GM21737 (cell line): ENCODE results near the gene RAB13.
"Not testable (repeated sequence)": the region's sequence is repeated elsewhere in the genome, so short reads cannot be mapped to it uniquely, and the experiment has no call there.

Source experiments
- ATAC-seq: cut with Tn5 transposase; IDR thresholded peaks from one replicate; pipeline ENCODE4 v1.9.1; 2021; ENCODE audit warnings: mild to moderate bottlenecking, moderate library complexity; ENCODE audit not compliant: unreplicated experiment

The RAB13 gene

DNA sequence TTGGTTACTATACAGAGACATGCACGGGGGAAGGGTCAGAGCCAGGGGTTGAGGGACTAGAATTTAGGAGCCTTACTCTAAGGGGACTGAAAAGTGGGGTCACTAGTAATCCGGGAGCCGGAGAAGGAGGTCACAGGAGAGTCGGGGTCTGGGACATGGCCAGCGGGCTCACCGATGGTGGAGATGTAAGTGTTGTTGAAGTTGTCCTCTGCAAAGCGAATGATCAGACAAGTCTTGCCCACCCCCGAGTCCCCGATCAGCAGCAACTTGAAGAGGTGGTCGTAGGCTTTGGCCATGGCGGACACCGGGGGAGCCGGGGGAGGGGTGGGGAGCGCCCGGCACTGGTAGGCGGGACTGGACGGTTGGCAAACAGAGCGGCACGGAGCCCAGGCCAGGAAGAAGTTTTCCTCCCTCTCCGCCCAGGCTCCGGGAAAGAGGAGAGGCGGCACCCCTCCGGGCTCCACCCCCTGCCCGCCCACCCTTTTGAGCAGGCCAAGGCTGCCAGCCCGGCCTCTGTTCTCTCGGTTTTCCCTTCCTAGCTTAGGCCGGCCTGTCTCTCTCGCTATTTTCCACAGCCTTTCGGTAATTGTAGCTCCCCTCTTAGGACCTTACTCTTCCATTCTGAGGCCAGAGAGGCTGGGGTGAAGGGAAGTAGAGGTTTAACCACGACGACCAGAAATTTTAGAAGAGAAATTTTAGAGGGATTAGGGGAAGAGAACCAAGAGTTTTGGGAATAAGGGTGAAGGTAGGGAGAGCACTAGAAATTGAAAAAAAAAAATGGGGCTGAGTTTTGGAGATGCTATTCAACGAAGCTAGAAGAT is at the start of gene RAB13:
Gene RAB13 (minus strand): TSS at position 399 of the 821 bp plus-strand sequence. CDS start 103 bp downstream, at position 296.
- ATAC-seq = no peak

DNA sequence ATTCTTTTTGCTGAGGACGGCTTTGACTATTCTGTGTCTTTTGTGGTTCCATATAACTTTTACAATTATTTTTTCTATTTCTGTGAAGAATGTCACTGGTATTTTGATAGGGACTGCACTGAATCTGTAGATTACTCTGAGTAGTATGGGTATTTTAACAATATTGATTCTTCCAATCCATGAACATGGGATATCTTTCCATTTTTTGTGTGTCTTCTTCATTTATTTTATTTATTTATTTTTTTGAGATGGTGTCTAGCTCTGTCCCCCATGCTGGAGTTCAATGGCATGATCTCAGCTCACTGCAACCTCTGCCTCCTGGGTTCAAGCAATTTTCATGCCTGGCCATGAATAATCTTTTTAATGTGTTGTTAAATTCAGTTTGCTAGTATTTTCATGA is 47.6 kb upstream of the RAB13 start:
- ATAC-seq = not testable (repeated sequence)

DNA sequence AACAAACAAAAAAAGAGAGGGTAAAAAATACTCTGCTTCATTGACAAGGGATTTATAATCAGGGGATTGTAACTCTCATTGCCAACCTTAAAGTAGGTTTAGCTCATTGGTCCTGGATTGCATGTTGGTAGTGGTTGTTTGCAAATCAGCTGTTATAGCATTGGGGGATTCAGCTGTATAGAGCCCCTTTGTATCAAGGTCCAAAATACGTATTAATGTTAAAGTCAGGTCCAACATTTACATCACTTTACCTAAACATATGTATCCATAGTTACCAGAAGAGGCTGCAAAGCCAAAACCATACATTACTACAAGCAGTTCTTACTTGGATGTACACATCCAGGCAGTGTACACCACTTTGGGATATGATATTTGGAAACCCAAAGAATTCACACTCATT is 33.8 kb upstream of the RAB13 start:
- ATAC-seq = no peak

DNA sequence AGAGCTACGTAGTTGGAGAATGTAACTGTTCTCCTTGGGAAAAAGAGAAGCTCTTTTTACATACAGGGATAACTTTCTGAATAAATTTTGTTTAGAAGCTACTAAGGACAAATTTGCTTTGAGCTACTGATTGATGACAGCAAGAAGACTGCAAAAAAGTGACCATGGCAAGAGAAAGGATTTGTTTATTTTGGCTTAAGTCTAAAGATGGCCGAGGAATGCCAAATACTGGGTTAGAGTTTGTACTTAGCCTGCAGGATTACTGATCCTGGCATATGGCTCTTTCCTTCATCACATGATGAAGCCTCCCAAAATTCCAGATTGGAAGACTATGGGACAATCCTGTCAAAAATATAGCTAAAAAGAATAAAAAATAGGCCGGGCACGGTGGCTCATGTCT is 33.1 kb upstream of the RAB13 start:
- ATAC-seq = no peak

DNA sequence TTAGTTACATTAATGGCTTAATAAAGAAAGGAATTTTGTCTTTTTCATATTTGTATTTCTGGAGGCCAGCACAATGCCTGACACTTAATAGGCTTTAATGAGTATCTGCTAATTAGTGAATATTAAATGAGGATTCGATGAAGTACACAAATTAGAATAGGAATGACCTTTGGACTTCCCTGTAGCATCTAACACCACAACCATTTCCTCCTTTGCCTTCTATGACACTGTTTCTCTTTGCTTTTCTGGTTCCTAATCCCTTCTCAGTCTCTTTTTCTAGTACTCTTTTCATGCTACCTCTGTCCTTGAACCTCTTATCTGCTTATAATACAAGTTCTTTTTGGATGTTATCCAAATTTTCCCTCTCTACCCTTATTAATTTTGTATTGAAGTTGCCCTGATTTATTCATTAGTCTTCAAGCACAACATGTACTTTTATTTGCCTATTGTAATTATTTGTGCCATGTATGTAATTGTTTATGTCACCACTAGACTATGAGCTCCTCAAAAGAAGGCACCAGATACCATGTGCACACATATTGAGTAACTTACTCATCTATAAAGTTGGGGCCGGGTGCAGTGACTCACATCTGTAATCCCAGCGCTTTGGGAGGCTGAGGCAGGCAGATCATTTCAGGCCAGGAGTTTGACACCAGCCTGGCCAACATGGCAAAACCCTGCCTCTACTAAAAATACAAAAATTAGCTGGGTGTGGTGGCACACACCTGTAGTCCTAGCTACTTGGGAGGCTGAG is 28.2 kb upstream of the RAB13 start:
- no peak for ATAC-seq

DNA sequence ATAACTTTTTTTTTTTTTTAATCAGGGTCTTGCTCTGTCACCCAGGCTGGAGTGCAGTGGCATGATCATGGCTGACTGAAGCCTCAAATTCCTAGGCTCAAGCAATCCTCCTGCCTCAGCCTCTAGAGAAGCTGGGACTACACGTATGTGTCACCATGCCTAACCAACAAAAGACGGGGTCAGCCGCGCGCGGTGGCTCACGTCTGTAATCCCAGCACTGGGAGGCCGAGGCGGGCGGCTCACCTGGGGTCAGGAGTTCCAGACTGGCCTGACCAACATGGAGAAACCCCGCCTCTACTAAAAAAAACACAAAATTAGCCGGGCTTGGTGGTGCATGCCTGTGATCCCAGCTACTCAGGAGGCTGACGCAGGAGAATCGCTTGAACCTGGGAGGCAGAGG is 26.4 kb upstream of the RAB13 start:
- not testable (repeated sequence) for ATAC-seq

DNA sequence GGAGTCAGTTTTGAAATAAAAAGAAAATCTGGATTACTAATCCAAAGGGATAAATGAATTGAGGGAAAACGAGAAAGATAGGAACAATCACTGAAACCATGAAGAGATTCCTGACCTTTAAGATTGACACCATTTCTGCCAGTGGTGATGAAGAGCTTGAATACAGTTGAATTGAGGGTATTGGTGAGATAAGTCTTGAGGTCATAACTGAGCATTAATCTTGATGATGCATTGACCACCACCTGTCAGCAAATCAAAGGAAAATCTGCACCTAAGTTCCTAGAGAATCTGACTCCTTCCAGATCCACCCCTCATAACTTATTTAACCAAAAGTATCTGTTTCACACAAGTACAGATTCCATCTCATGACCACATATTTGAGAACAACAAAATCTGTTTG is 26.0 kb upstream of the RAB13 start:
- ATAC-seq = no peak

DNA sequence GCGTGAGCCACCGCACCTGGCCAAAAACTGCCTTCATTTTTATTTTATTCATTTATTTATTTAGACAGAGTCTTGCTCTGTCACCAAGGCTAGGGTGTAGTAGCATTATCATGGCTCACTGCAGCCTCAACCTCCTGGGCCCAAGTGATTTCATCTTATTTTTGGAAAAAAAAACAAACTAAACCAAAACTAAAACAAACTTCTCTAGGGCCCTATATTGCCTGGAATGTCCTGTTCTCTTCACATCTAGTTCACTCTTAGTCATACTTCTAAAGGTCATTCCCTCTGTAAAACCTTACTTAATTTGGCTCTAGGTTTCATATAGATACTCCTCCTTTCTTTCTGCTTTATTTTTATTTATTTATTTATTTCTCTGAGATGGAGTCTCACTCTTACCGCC is 20.0 kb upstream of the RAB13 start:
- ATAC-seq = no peak

DNA sequence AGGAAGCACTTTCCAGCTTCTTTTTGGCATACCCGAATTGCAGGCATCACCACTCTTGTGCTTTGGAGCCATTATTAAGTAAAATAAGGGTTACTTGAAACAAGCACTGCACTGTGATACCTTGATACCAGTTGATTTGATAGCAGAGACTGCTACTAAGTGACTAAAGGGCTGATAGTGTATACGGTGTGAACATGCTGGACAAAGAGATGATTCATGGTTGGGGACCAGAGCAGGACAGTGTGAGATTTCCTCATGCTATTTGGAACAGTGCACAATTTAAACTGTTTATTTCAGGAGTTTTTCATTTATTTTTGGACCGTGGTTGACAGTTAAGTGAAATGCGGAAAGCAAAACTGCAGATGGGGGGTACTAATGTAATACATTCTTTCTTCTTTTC is 14.3 kb upstream of the RAB13 start:
- ATAC-seq = no peak

DNA sequence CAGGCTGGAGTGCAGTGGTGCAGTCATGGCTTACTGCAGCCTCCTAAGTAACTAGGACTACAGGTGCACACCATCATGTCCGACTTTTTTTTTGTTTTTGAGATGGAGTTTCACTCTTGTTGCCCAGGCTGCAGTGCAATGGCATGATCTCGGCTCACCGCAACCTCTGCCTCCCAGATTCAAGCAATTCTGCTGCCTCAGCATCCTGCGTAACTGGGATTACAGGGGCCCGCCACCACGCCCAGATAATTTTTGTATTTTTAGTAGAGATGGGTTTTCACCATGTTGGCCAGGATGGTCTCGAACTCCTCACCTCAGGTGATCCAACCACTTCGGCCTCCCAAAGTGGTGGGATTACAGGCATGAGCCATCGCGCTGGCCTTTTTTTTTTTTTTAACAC is 10.7 kb upstream of the RAB13 start:
- ATAC-seq = not testable (repeated sequence)

DNA sequence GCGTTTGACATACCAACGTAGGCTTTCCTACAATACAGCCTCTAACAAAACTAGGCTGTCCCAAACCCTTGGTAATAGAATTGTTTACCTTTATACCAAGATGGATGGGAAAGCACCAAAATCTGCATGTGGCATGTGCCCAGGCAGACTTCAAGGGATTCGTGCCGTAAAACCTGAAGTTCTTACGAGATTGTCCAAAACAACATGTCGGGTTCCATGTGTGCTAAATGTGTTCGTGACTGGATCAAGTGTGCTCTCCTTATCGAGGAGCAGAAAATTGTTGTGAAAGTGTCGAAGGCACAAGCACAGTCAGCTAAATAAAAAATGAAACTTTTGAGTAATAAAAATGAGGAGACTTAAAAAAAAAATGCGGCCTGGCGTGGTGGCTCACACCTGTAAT is 9.5 kb upstream of the RAB13 start:
- no peak for ATAC-seq

DNA sequence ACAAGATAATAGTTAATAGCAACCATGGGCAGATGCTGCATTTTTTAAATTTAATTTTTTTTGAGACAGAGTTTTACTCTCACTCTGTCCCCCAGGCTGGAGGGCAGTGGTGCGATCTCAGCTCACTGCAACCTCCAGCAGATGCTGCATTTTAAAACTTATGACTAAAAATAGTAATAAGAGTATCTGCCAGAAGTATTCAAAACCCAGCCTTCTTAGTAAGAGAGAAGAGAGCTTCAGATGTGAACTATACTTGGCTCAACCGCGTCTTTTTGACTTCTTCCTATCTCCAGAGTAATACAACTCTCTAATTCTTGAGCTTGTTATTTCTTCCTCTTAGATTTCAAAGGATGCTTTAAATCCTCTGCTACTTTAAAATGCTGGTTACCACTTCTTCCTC is 9.1 kb upstream of the RAB13 start:
- no peak for ATAC-seq

DNA sequence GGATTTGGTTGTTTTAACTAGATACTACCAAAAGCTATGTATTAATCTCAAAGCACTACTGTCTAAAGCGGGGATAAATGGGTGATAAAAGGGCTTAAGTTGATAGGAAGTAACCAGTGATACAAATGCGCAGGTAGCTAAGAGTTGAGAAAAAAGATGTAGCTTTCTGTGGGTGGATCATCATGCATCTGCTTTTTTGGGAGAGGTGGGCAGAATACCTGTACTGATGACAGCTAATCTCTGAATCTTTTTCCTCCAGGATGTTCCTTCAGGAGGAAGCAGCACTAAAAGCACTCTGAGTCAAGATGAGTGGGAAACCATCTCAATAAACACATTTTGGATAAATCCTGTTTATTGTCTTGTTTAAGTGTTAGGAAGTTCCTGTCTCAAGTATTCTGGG is 5.7 kb upstream of the RAB13 start:
- no peak for ATAC-seq

DNA sequence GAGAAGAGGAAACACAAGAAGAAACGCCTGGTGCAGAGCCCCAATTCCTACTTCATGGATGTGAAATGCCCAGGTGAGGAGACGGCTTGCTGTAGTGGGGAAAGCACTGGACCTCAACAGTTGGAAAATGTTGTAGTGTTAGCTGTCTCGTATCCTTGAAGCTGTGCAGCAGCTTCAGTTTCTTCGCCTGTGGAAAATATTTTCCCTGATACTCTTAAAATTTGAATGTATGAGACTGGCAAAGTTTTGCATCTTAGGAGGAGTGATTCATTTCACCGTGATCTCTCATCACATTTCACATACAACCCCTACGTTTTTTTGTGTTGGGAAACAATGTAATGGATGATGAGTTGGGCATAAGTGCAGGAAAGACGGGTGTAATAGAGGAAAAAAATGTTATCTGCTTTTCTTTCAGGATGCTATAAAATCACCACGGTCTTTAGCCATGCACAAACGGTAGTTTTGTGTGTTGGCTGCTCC is 5.1 kb upstream of the RAB13 start:
- ATAC-seq = no peak

DNA sequence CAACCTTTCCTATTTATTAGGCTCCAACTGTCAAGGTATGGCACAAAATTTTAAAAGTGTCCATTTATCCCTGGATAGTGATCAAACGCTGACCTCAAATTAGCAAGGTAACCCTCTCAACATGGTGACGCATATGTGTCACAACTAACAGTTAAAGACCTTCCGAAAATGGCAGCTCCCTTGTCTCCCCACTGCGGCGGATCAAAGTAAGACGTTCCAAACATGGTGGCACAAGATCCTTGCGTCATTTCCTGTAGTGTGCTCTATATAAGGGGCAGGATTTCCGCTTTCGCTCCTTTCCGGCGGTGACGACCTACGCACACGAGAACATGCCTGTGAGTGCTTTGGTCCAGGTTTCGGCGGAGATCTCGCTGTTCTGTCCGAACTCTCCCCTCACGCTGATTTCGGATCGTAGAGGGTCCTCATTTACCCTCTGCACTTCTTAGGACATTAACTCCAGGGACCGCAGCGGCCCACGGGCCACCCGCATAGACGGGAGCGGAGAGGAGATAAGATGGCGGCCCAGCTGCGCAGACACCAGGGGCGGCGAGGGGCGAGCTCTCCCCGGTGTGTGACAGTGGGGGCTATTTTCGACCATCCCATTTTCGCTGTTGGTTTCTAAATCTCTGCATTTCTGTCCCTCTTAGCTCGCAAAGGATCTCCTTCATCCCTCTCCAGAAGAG is 4.5 kb upstream of the RAB13 start, which contains the start of gene RPS27:
Gene RPS27 (plus strand): TSS at position 295 of the 683 bp plus-strand sequence. CDS start 35 bp downstream, at position 330.
- peak; percentile 77 for ATAC-seq

DNA sequence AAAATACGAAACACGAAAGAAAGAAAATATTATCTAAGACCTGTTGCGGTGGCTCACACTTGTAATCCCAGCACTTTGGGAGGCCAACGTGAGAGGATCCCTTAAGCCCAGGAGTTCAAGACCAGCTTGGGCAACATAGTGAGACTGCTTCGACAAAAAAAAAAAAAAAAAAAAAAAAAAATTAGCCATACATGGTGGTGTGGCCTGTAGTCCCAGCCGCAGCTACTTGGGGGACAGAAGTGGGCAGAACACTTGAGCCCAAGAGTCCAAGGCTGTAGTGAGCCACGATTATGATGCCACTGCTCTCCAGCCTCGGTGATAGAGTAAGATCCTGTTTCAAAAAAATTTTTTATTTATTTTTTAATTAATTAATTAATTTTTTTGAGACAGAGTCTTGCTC is 1.5 kb upstream of the RAB13 start:
- ATAC-seq = no peak

DNA sequence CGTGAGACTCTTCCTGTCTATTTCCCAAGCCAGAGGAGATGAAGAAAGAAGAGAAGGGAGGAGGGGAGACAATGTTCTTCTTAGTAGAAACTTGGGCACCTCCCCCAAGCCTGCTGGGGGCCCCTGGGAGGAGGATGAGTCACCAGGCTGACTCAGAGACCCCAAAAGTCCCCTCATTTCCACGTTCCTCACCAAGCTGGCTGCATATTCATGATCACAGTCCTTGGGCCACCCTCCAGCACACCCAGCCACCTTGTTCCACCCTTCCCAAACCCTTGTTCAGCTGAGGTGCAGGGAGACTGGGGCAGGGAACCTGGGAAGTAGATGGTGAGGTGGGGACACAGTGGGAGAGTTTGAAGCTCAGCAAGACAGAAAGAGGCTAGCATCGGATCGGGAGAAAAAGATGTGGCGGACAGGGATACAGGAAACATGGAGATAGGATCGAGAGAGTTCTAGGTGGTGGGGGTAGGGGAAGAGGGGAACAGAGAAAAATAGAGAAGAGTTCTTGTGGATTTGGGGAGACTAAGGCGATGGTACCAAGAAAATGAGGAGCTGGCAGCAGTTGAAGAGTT is 712 bp downstream of the RAB13 start:
- no peak for ATAC-seq

DNA sequence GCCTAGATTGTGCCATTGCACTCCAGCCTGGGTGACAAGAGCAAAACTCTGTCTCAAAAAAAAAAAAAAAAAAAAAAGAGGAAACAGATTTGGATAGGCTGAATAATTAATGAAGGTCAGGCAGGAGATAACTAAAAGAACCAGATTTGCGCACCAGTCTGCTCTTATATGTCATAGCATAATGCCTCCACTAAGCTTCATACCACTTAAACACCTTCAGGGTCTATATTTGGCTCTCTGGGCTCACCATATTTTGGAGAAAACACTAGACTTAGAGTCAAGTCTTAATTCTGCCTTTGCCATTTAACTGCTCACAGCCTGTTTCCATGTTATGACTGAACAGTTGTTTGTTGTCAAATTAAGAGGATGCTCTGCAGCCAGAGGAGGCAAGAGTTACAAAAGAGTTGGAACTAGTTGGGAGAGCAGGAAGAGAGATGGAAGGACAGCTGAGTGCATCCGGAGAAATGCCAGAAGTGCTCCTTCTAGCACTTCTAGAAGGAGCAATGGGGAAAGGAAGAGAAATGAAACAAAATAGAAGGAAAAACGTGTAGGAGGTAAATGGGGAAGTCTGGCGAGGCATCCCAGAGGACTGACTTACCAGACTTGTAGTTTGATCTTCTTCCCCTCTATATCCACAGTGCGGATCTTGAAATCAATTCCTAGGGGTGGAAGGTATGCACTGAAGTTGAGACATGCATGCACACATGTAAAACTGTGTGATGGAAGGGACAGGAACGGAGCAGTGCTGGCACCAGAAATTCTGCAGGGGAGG is 1.8 kb downstream of the RAB13 start:
- ATAC-seq = no peak

DNA sequence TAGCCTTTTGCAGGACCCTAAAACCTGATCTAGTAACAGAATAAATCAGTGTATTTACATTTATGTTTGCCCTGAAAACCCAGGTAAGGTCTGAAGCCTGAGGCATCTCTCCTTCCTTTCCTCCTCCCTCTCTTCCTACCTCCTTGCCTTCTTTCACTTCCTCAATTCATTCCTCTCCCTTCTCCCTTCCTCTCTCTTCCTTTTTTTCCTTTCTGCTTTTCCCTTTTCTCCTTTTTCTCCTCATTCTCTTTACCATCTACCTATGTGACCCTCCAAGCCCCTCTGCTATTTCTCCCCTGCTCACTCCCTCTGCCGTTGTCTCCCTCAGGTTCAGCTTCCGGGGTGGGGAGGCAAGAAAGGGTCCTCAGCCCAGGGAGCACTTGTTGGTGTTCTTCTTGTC is 4.4 kb downstream of the RAB13 start:
- ATAC-seq = not testable (repeated sequence)

DNA sequence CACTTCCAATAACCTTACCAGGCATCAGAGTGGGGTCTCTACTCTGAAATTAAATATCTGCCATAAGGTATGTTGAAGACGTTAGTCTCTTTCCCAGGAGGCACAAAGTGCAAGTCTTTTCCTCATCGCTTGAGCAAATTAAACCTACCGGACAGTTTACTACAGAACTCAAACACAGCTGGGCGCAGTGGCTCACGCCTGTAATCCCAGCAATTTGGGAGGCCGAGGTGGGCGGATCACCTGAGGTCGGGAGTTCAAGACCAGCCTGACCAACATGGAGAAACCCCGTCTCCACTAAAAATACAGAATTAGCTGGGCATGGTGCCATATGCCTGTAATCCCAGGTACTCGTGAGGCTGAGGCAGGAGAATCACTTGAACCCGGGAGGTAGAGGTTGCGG is 7.0 kb downstream of the RAB13 start:
- not testable (repeated sequence) for ATAC-seq
